ENCODE measurements around the gene BTC.

DNA sequence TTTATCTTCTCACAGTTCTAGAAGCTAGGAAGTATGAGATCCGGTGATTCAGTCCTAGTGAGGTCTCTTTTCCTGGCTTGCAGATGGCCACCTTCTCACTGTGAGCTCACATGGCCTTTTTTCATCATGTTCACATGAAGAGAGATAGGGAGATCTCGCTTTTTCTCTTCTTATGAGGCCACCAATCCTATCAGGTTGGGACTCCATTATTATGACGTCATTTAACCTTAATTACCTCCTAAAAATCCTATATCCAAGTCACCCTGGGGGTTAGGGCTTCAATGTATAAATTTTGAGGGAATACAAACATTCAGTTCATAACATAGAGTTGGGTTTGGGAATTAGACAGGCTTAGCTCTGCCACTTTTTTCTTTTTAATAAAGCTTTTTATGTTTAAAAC, 6.0 kb upstream of the BTC start:
- TF ChIP-seq, protein P1, sequence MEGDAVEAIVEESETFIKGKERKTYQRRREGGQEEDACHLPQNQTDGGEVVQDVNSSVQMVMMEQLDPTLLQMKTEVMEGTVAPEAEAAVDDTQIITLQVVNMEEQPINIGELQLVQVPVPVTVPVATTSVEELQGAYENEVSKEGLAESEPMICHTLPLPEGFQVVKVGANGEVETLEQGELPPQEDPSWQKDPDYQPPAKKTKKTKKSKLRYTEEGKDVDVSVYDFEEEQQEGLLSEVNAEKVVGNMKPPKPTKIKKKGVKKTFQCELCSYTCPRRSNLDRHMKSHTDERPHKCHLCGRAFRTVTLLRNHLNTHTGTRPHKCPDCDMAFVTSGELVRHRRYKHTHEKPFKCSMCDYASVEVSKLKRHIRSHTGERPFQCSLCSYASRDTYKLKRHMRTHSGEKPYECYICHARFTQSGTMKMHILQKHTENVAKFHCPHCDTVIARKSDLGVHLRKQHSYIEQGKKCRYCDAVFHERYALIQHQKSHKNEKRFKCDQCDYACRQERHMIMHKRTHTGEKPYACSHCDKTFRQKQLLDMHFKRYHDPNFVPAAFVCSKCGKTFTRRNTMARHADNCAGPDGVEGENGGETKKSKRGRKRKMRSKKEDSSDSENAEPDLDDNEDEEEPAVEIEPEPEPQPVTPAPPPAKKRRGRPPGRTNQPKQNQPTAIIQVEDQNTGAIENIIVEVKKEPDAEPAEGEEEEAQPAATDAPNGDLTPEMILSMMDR (IDR thresholded peaks at IDR 0.05), result no peak
- no peak for TF ChIP-seq POLR2A (IDR thresholded peaks at IDR 0.05)
